ENCODE data around the gene SEMA4F. TPM values are rescaled to one million over a fixed set of nuclear protein-coding genes. Genes with fewer than 3 reads are reported as not detected.
A peak's percentile ranks its signal among the peaks of the same experiment; 100 is the strongest.
"Not testable (repeated sequence)": the region's sequence is repeated elsewhere in the genome, so short reads cannot be mapped to it uniquely, and the experiment has no call there.

The SEMA4F gene, protein sequence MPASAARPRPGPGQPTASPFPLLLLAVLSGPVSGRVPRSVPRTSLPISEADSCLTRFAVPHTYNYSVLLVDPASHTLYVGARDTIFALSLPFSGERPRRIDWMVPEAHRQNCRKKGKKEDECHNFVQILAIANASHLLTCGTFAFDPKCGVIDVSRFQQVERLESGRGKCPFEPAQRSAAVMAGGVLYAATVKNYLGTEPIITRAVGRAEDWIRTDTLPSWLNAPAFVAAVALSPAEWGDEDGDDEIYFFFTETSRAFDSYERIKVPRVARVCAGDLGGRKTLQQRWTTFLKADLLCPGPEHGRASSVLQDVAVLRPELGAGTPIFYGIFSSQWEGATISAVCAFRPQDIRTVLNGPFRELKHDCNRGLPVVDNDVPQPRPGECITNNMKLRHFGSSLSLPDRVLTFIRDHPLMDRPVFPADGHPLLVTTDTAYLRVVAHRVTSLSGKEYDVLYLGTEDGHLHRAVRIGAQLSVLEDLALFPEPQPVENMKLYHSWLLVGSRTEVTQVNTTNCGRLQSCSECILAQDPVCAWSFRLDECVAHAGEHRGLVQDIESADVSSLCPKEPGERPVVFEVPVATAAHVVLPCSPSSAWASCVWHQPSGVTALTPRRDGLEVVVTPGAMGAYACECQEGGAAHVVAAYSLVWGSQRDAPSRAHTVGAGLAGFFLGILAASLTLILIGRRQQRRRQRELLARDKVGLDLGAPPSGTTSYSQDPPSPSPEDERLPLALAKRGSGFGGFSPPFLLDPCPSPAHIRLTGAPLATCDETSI
- 1 to 10 TPM; 6.2 to 7.2 (median 6.8) TPM for polyA plus RNA-seq (ENCODE audit: insufficient read length in 4 of 4)

DNA sequence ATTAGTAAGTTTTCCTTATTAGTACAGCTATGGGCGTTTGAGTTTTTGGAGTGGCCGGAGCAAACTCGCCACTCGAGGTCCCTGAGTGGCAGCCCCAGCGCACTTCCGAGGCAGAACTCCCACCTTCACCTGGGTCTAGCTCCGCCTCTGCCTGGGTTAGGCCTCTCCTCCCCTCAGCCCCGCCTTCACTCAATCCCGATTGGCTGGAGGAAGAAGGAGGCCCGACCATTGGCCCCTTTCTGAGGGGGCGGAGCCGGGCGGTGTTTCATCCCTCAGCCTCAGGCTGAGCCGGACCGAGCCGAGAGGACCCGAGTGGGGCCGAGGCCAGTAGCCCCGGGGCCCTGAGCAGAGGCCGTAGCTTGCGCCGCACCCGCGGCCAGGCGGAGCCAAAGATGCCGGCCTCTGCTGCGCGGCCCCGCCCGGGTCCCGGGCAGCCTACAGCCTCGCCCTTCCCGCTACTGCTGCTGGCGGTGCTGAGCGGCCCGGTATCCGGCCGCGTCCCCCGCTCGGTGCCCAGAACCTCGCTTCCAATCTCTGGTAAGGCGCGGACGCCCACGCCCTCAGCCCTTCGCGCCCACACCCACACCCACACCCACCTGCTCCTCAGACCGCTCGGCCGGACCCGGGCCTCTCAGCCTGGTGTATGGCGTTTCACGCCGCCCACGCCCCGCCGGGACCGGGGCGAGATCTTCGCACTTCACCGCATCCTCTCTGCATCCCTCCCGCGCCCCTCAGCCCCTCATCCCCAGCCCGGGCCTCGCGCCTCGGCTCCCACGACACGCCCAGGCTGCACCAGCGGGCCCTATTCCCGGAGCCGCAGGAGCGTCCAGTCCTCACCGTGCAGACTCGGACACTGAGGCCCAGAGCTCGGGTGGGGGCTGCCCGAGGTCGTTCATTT lies at the start of gene SEMA4F:
TSS of gene SEMA4F (plus strand) at position 263 of the 898 bp plus-strand sequence. CDS start at position 393, 130 bp downstream.
- peak; percentile 90 to 95 (median 90) for DNase-seq (ENCODE audit: low read depth in 4 of 4, low spot score in 3 of 4)

DNA sequence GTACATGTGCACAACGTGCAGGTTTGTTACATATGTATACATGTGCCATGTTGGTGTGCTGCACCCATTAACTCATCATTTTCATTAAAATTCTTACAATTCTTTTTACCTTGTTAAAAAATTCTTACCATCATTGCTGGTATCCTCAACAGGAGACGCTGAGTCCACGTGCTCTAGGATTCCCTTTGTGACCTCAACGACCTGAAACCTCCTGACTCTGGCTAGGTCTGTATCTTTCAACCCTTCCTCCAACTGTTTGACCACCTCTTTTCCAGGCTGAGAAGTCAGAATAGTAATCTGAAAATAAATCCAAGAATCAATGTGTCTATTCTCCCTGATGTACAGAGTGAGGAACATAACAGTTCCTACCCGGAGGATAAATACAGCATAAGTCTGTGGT lies 47.1 kb upstream of the SEMA4F start:
- no peak for DNase-seq (ENCODE audit: low read depth in 4 of 4, low spot score in 3 of 4)

DNA sequence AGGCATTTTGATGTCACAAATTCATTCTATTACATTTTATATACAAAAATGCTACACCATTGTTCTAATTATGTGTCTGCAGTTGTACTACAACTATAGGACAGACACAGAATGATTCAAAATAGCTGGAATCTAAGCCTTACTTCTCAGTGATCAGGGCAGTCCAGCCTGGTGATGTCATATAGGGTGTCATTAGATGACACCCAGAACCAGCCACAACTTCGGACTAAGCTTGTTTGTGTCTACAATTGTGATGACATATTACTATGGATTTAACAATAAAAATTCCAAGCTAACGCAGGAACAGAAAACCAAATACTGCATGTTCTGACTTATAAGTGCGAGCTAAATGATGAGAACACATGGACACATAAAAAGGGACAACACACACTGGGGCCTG lies 36.9 kb upstream of the SEMA4F start:
- DNase-seq (ENCODE audit: low read depth in 4 of 4, low spot score in 3 of 4), result no peak

DNA sequence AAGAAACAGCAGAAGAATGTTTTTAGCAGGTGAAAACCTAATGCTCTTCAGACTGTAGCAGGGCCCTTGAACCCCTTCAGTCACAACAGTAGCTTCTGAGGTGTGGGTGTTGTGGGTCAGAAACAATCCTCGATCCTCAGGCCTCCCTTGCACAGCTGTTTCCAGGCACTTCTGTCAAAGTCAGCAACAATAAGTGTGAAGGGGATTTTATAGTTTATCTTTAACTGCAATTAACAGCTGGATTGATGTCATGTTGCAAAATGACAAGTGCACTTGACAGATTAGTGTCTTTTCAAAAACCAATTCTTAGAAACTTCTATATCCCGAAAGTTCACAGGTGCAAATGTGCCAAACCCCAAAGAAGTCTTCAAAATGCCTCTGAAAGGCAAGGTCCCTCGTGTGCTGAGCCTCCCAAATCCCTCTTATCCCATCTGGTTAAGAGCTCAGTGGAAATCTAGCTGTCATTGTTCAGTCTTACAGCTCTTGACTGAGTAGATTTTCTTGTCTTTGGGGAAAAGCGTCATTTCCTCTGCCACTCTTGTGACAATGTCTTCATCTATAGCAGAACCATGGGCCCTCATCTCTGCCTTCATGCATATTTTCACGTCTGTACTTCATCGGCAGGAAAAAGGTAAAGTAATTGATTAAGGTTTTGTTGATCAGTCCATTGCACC lies 35.5 kb upstream of the SEMA4F start:
- DNase-seq (ENCODE audit: low read depth in 4 of 4, low spot score in 3 of 4), result no peak

DNA sequence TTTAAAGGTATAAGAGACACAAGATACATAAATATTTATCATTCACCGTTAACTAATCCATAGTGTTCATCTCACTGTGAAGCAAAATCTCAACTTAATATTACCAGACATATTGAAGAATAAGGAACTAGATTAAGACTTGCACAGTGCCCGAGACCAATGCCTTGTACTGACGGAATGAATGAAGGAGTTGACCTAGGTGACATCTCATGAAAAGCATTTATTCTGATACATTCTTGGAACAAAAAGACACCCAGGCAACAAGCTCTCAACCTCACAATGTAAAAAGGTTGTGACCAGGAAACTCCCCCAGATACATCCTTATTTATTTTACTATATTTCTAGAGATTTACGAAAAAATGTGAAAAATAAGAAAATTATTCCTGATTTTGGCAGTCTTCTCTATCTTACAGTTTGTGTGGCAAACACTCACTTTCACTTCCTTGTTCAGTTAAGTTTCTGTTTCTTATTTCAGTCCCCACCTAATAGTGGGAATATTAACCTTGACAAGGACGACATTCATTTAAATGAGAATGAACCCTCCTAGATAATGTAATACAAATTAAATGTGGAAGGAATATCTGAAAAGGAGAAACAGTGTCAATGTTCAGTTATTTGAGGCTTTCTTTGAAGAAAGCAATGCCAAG lies 34.3 kb upstream of the SEMA4F start:
- DNase-seq (ENCODE audit: low read depth in 4 of 4, low spot score in 3 of 4), result no peak

DNA sequence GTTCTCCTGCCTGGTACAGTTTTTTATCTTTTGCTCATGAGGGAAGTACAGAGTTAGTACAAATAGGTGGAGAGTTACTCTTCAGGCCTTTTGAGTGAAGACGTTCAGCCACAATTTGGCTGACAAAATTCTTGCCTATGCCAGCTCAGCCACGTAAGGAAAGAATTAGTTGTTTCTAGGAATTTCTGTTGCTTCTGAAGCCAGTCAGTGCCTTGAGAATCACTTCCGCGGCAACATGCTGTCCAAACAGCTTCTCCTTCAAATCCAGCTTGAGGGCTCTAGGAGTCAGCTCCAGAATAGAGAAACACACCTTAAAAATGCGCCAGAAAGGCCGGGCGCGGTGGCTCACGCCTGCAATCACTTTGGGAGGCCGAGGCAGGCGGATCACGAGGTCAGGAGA lies 33.4 kb upstream of the SEMA4F start:
- DNase-seq (ENCODE audit: low read depth in 4 of 4, low spot score in 3 of 4), result no peak

DNA sequence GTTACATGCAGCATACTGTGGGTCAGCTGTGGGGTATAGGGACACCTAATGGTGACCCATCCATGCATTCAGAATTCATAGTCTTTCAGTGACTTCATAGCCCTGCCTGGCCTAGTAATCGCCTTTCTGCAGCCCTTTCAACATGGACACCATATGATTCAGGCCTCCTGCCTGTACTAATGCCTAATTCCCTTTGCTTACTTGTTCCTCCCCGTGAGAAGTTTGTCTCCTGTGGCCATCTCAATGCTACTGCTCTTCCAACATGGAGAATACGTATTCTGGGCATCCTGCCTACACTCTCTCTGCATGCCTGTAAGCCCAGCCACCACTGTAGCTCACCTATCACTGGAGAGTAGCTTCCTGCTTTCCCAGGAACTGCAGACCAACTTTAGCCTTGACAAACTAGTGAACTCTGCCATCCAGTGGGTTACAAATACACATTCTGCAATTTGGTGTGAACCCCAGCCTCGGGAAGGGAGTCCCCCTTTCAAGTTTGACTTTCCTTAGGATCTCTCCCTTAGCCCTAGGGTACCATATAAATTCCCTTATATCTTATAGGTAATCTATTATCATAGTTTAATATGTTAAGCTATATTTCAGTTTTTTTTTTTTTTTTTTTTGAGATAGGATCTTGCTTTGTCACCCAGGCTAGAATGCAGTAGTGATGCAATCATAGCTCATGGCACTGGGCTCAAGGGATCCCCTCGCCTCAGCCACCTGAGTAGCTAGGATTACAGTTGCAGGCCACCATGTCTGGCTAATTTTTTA lies 28.2 kb upstream of the SEMA4F start:
- no peak for DNase-seq (ENCODE audit: low read depth in 4 of 4, low spot score in 3 of 4)

DNA sequence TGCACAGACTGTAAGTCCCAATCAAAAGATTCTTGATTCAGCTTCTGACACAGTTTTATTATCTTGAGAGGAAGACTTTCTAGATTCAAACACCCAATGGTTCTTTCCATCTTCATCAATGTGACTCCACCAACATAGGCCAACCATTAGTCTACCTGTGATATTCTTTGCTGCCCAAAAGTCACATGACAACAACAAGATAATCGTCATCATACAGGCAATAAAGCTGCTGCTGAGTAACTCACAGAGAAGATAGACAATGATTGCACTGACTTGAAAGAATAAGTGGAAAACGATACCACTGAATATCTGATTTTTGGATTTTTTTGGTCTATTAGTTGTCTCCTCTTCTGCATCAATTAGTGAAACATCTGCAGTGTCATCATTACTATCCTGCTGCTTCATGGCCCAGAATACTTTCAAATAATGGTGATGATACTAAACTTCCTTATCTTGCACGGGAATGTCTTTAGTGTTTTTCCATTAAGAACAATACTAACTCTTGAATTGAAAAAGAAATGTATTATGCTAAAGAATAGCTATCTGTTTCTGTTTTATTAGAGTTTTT lies 25.4 kb upstream of the SEMA4F start:
- DNase-seq (ENCODE audit: low read depth in 4 of 4, low spot score in 3 of 4), result no peak

DNA sequence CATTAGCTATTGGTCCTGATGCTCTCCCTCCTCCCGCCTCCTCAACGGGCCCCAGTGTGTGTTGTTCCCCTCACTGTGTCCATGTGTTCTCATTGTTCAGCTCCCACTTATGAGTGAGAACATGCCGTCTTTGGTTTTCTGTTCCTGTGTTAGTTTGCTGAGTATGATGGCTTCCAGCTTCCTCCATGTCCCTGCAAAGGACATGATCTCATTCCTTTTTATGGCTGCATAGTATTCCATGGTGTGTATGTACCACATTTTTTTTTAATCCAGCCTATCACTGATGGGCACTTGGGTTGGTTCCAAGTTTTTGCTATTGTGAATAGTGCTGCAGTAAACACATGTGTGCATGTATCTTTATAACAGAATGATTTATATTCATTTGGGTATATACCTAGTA lies 23.6 kb upstream of the SEMA4F start:
- DNase-seq (ENCODE audit: low read depth in 4 of 4, low spot score in 3 of 4), result not testable (repeated sequence)

DNA sequence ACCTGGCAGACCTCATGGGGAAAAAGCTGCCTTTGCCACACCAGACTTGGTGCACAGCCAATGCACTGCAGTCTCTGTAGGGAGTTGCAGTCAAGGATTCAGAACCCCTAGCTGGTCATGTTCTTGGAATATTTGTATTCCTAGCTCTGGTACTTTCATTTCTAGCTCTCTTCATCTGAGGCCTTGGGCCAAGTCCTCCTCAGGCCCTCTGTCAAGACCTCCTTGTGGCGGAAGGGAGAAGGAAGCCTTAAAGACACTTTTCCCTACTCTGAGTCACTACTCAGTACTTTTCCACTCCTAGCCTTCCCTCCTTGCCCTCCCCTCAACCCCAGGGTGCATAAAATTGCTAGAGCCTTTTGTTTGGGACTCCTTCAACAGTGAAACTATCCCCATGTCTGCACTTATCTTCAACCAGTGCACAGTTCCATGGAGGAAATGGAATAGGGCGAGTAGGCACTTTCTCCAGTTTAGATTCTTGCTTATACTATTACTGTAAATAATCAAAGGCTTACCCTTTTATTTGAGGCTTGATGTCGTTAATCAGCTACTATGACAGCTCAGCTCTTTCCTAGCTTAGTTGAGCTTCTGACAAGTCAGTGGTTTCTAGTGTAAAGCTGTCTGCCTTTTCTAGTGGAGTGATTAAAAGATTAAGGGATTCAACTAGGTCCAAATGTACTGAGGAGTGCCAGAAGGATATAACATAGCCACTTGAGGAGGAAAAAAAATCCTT lies 21.7 kb upstream of the SEMA4F start:
- no peak for DNase-seq (ENCODE audit: low read depth in 4 of 4, low spot score in 3 of 4)

DNA sequence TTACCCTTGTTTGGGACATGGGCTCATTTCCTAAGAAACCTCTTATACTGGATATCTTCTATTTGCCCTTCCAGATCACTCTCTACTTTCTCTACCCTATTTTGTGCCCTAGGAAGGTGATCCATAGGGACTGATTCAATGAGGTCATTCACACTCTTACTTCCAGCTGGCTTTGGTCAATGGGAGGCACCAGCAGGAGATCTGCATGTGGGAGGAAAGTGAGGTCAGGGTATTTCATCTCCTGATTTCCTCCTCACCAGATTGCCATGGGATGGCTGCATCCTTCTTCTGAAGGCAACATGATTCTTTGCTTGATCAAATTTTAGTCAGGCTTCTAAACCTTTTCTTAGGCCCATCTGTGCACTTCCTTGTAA lies 21.1 kb upstream of the SEMA4F start:
- DNase-seq (ENCODE audit: low read depth in 4 of 4, low spot score in 3 of 4), result no peak

DNA sequence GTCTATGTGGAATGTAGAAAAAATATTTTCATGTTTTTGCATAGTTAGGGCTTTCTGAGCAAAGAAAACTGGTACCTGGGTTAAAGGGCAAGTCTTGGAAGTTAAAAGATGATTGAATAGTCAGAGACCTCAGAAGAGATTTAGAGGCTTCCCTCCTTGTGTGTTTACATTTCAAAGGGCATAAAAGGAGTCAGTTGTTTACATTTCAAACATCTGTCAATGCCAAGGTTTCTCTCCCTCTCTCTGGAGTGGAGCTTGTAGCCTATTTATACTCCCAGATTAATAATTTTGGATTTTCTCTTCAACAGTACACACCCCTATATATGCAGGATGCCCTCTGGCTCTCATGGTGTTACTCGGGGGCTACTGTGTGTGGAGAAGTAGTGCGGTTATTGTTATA lies 14.5 kb upstream of the SEMA4F start:
- DNase-seq (ENCODE audit: low read depth in 4 of 4, low spot score in 3 of 4), result no peak

DNA sequence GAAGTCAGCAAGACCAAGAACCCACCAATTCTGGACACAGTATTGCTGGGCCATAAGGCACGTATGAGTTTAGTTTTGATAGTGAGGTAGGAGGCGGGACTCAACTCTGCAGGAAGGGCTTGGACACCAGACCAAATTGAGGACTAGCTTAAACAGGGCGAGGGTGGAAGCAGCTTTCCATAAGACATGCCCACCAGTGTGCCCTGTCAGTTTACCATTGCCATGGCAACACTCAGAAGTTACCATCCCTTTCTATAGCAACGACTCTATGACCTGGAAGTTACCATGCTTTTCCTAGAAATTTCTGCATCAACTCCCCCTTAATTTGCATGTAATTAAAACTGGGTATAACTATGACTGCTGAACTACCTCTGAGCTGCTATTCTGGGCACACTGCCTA lies 8.7 kb upstream of the SEMA4F start:
- DNase-seq (ENCODE audit: low read depth in 4 of 4, low spot score in 3 of 4), result no peak

DNA sequence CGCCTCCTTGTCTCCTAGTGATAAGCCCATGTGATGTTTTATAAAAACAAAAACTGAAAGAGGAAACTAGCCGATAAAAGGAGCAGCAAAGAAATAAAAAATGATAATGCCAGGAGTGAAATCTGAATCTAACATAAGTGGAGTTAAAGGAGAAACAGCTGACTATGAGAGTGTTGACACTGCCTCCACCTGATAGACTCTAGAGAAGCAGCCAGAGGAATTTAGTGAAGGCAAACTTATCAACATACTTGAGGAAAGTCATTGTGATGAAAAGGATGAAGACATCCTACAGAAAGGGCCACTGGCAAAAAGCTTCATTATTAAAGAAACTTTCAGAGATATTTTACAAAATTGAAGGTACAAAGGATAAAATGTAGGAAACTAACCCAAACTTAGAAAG lies 7.8 kb upstream of the SEMA4F start:
- DNase-seq (ENCODE audit: low read depth in 4 of 4, low spot score in 3 of 4), result no peak

DNA sequence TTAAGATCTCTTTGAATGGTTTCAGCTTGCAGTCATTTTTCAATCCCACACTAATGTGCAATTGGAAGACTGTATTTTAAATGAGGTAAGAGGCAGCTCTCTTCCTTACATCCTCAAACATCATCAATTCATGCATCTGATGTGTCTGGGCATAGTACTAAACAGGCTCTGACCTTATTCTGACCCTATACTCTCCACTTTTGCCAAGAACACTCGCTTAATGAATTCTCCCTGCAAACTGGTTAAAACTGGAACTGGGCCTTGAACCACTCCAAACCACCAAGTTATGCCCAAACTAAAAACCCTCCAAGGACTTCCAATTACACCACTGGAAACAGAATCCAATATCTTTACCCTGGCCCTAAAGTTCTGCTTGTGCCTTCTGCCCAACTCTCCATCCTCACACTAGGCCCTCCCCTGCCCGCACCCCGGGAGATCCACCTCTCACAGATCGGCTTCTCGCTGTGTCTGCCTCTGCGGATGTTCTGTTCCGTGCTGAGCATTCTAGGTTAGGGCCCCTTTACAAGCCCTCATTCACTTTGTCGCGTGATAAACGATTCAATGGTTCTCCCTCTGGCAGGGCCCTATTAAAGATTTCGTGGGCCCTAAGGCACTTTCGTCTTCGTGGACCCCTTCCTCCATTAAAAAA lies 7.1 kb upstream of the SEMA4F start:
- DNase-seq (ENCODE audit: low read depth in 4 of 4, low spot score in 3 of 4), result no peak

DNA sequence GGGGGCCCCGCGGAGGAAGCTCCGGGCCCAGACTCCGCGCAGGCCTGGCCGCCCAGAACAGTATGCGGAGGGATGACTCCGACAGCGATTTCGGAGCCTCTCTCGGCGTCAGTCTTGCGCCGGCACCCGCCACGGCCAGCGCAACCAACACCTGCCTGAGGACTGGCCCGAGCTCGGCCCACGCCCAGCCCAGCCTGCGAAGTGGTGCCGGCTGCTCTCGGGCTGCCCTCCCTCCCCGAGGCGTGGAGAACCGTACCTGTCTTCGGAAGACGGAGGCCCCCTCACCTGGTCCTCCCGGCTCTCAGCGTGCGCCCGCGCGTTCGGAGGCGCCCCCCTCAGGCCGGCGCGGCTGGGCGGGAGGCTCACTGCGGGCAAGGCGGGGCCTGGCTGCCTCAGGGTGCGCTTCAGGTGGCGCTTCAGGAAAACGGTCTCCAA lies 6.0 kb upstream of the SEMA4F start, which contains the start of gene M1AP:
TSS of gene M1AP (minus strand) at position 322 of the 435 bp plus-strand sequence. CDS start 8,055 bp downstream, outside the sequence.
- no peak for DNase-seq (ENCODE audit: low read depth in 4 of 4, low spot score in 3 of 4)

DNA sequence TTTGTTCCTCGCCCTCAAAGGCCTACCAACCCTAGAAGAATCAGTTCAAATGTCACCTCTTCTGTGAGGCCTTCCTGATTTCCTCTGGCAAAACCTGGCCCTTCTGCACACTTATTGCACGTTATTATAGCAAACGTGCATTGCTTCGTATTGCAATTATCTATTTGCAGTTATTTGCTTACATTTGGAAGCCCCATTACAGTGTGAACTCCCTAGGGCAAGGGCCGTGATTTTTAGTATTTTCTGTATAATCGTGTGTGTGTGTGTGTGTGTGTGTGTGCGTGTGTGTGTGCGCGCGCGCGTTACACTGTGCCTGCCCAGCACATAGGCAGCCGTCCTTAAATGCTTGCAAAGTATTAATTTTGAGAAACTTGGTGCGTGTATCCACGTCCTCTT lies 460 bp upstream of the SEMA4F start:
- no peak for DNase-seq (ENCODE audit: low read depth in 4 of 4, low spot score in 3 of 4)

All from left renal pelvis (tissue), 4 donors.